Activated naive CD8-positive, alpha-beta T cell (primary cell): ENCODE results near the gene POLN.

Experiments used
- H3K27ac Mint-ChIP-seq: one replicate; pipeline ENCODE4 v1.8.0; 2021; ENCODE audit warnings: mixed read lengths
- H3K27me3 Mint-ChIP-seq: one replicate; pipeline ENCODE4 v1.8.0; 2021; ENCODE audit warnings: mixed read lengths
- H3K36me3 Mint-ChIP-seq: one replicate; pipeline ENCODE4 v1.8.0; 2021; ENCODE audit warnings: mixed read lengths
- H3K4me1 Mint-ChIP-seq: one replicate; pipeline ENCODE4 v1.8.0; 2021; ENCODE audit warnings: low read depth, mixed read lengths
- H3K4me3 Mint-ChIP-seq: one replicate; pipeline ENCODE4 v1.8.0; 2021; ENCODE audit warnings: mild to moderate bottlenecking, mixed read lengths
- H3K9me3 Mint-ChIP-seq: one replicate; pipeline ENCODE4 v1.8.0; 2021; ENCODE audit warnings: low read depth, mixed read lengths

The POLN gene

DNA sequence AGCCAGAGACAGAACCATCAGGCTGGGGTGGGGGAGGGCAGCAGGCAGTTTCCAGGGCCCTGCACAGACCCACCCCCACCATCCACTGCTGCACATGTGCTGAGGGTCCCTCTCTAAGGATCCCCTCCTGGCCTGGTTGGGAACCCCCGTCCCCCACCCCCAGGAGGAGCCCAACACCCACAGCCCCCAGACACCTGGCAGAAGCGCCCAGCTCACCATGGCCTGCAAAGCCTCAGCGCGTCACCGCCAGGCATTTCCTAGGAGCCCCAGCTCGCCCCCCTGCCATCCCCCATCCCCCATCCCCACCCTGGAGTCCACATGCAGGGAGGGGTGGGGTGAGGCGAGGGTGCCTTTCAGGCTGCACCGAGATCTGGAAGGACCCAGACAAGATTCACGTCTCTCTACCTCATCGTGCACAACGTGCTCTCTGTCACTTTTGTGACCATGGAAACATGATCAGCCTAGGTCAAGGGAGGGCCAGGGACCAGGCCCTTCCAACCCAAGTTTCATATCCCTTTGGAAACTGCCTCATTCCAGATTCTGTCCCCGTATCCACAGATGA lies 10.7 kb upstream of the POLN start:
- no peak overlapping the region for H3K4me3 Mint-ChIP-seq
- no peak overlapping the region for H3K27ac Mint-ChIP-seq
- no peaks in the 10 kb centered on the region for H3K27me3 Mint-ChIP-seq
- no peaks in the 10 kb centered on the region for H3K36me3 Mint-ChIP-seq
- no peaks in the 10 kb centered on the region for H3K4me1 Mint-ChIP-seq
- no peaks in the 10 kb centered on the region for H3K9me3 Mint-ChIP-seq

DNA sequence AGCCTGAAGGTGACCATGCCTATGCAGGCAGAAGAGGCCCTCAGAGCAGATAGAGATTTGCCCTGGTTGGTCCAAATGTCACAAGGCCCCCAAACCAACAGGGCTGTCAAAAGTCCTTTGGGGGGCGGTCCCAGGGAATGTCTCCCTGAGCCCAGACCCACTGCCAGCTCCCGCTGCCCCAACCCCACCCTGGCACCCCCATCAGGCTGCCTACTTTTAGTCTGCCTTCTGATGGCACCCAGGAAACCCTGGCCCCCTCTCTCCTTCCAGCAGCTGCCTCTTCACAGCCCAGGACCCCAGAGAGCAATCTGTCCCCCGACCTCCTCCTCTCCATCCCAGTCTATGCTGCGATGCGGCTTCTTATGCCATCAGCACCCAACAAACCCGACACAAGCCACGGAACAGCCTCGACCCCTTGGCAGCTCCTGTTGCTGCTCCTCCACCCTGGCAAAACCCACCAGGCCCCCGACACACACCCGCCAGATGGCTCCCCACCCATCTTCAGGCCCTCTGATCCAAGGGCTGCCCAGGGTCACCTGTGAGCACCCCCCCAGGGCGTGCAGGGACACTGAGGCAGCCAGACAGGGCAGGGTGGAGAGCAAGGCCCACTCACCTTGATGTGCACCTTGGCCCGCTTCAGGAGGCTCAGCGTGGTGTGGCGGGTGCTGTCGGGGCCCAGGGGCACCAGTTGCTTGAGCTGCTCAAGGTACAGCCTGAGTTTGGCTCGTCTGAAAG lies 10.0 kb upstream of the POLN start:
- no peak overlapping the region for H3K27ac Mint-ChIP-seq
- no peaks in the 10 kb centered on the region for H3K9me3 Mint-ChIP-seq
- H3K4me3 Mint-ChIP-seq, result no peak overlapping the region
- no peaks in the 10 kb centered on the region for H3K36me3 Mint-ChIP-seq
- H3K4me1 Mint-ChIP-seq, result no peaks in the 10 kb centered on the region
- H3K27me3 Mint-ChIP-seq, result no peaks in the 10 kb centered on the region

DNA sequence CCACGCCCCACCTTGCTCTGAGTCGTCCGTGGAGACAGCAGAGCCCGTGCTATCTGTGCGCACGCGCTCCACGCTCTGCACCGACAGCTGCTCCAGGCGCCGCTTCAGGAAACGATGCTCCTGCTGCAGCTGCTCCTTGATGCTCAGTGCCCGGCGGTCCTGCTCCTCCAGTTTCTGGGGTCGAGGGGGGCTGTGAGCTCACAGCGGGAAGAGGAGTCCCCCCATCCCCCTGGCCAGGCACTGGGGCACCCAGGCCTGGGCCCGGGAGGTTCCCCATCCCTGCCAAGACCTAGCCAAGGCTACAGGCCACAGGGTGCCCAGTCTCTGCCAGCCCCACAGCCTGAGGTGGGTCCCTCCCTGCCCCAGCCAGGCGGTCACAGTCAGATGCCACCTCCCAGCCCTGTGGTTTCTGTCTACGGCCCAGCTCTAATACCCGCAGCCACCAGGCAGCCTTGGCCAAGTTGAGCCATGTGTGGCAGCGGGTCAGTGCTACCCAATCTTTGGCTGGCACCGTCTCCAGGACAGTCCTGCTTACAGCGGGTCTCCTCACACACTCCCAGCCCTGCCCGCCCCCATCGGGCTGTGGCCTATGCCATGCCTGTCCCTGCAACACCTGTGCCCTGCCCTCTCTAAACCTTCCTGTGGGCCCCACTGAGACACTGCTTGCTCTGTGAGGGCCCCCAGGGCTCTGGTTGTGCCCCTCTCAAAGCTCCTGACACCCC lies 9.3 kb upstream of the POLN start:
- no peaks in the 10 kb centered on the region for H3K4me1 Mint-ChIP-seq
- H3K9me3 Mint-ChIP-seq, result no peaks in the 10 kb centered on the region
- H3K27me3 Mint-ChIP-seq, result no peaks in the 10 kb centered on the region
- no peaks in the 10 kb centered on the region for H3K36me3 Mint-ChIP-seq
- no peak overlapping the region for H3K27ac Mint-ChIP-seq
- H3K4me3 Mint-ChIP-seq, result no peak overlapping the region

DNA sequence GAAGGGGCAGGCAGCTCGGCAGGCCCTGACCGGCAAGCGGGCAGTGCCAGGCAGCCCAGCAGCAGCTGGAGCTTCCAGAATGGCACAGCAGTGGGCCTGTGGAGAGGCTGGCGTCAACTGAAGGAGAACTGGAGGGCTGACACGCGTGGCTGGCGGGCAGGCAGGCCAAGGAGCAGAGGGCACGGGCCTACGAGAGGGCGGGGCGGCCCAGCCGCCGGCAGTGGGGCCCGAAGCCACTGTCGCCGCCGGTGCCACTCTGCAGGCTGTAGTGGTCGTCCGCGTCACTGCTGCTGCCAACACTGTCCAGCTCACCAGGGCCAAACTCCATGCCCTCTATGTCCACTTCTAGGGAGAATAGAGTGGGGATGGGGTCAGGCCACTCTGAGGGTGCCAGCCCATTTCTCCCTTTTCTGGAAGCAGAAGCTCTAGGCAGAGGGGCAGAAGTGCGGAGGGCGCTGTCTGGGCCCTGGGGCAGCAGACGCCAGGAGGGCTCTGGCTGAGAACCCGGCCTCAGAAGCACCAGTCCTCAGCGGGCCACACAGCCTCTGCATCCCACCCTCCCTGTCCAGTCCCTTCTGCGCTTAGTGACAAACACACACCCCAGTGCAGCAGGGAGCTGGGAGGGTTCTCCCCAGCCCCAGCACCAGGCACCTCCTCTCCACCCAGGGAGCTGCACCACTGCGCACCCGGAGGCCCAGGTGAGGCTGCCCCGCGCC lies 8.6 kb upstream of the POLN start:
- H3K4me3 Mint-ChIP-seq, result no peak overlapping the region
- H3K27ac Mint-ChIP-seq, result no peak overlapping the region
- H3K9me3 Mint-ChIP-seq, result no peaks in the 10 kb centered on the region
- no peaks in the 10 kb centered on the region for H3K36me3 Mint-ChIP-seq
- H3K27me3 Mint-ChIP-seq, result no peaks in the 10 kb centered on the region
- no peaks in the 10 kb centered on the region for H3K4me1 Mint-ChIP-seq

DNA sequence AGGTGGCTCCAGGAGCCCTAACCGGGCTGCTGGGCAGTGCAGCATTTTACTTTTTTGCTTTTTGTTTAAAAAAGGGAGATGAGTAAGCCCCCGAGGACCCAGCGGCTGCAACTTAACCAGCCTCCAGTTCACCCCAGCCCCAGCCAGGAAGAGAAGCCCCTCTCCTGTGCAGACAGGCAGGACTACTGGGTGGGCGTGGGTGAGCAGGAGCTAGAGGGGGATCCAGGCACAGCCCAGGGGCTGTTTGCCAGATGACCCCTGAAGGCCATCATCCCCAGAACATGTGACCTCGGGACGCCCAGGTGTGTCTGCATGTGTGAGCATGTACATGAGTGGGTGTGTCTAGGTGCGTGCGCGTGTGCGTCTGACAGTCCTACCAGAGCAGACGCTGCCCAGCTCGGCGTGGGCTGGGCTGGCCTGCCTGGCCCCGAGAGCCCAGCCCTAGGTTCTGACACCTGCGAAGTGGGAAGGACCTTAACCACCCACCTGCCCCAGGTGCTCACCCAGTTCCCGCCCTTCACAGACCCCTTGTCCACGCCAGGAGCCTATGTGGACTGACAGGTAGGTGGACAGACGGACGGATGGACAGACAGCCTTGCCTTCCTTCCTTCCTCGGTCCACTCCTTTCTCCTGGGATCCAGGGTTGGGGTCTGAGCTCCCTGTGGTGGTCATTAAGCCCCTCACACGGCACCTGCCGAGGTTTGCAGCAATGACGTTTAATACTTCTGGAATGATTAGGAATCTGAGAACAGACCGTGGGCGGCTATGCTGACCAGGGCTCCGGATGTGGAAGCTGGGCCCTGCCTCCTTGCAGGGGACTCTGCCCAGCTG lies 7.8 kb upstream of the POLN start:
- no peak overlapping the region for H3K27ac Mint-ChIP-seq
- no peaks in the 10 kb centered on the region for H3K9me3 Mint-ChIP-seq
- H3K4me1 Mint-ChIP-seq, result peaks cover 7% of the 10 kb centered on the region
- no peaks in the 10 kb centered on the region for H3K36me3 Mint-ChIP-seq
- no peaks in the 10 kb centered on the region for H3K27me3 Mint-ChIP-seq
- no peak overlapping the region for H3K4me3 Mint-ChIP-seq

DNA sequence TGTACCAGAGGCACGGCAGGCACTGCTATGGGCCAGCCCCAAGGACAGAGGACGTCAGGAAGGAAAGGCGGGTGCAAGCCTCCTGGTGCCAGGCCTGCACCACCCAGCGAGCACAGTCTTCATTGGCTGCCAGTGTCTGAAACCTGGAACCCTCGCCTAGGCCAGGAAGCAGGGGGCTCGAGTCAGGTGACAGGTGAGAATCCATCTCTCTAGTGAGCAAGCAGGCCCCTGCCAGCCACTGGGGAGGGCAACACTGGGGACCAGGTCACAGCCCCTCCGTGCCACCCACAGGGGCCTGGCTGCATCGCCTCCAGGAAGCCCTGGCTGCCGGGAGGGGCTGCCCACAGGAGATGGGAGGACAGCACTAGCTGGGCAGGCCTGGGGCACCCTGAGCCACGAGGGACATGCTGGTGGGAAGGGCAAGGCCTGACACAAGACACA lies 6.9 kb upstream of the POLN start:
- Mint-ChIP-seq H3K4me3 (no peak overlapping the region), H3K27me3 (no peaks in the 10 kb centered on the region), H3K4me1 (peaks cover 8% of the 10 kb centered on the region), H3K27ac (no peak overlapping the region), H3K9me3 (no peaks in the 10 kb centered on the region), H3K36me3 (no peaks in the 10 kb centered on the region)

DNA sequence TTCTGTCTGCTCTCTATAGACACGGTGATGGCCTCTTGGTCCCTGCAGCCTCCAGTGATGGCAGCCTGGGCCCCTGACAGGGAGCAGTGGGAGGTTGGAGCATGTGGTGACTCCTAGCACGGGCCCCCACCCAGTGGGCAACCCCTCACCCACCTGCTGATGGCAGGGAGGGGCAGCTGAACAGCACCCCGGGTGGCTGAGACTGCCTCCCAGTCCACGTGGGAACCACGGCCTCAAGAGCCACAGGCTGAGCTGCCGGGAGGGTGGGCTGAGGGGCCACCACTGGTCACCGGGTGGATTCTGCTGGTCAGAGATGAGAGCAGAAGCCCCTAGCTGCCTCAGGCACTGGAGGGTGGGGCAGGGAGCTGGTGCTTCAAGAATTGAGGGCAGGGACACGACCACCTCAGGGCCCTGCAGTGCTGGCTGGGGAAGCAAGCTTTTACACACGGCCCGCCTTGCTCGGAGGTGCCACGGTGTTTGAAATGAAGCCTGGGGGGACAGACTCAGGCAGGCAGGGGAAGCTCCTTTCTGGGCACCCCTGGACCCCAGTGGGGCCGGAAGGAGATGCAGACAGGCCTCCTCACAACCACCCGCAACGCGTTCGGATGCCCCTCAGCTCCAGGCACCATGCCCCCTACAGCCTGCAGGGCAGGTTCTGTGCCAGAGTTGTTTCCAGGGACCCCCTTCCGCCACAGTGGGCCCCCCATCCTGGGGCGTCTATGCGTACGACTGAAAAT lies 6.3 kb upstream of the POLN start:
- no peak overlapping the region for H3K4me3 Mint-ChIP-seq
- peaks cover 13% of the 10 kb centered on the region for H3K4me1 Mint-ChIP-seq
- no peak overlapping the region for H3K27ac Mint-ChIP-seq
- no peaks in the 10 kb centered on the region for H3K27me3 Mint-ChIP-seq
- no peaks in the 10 kb centered on the region for H3K36me3 Mint-ChIP-seq
- H3K9me3 Mint-ChIP-seq, result no peaks in the 10 kb centered on the region

DNA sequence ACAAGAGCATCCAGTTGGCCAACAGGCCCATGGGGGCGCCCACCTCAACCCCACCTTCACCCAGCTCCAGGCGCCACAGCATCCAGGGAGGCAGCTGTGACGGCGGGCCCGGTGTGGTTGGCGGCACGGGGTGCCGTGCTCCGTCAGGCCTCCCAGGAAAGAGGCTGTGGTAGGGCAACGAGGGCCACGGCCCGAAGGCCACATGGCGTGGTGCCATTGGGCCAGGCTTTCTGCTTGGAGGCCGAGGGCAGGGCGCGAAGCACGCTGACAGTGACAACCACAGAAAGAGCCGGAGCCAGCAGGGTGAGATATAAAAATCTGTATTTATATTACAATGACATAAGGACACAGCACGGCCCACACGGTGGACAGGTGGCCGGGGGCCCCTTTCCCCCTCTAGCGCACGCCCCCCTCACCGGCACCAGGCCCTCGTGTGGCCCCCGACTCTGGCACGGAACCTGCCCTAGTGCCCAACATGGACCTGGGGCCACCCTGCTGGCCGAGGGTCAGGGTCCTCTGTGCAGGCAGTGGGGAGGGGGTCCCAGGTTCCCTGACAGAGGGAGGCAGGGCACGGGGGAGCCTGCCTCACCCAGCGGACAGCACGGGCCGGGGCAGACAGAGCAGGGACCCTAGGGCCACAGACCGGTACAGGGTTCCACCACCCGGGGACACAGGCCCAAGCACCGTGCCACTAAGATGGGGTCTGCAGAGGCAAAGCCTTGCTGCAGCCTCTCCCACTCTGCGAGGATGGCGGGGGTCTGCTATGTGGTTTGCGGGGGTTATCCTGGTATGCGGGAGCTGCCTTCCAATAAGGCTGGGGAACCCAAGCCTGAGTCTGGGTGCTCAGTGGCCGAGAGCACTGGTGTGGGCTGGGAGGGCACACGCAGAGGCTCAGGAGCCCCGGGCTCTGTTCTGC lies 5.5 kb upstream of the POLN start:
- Mint-ChIP-seq H3K9me3 (no peaks in the 10 kb centered on the region), H3K36me3 (no peaks in the 10 kb centered on the region), H3K4me1 (peaks cover 14% of the 10 kb centered on the region), H3K4me3 (no peak overlapping the region), H3K27me3 (no peaks in the 10 kb centered on the region), H3K27ac (no peak overlapping the region)

DNA sequence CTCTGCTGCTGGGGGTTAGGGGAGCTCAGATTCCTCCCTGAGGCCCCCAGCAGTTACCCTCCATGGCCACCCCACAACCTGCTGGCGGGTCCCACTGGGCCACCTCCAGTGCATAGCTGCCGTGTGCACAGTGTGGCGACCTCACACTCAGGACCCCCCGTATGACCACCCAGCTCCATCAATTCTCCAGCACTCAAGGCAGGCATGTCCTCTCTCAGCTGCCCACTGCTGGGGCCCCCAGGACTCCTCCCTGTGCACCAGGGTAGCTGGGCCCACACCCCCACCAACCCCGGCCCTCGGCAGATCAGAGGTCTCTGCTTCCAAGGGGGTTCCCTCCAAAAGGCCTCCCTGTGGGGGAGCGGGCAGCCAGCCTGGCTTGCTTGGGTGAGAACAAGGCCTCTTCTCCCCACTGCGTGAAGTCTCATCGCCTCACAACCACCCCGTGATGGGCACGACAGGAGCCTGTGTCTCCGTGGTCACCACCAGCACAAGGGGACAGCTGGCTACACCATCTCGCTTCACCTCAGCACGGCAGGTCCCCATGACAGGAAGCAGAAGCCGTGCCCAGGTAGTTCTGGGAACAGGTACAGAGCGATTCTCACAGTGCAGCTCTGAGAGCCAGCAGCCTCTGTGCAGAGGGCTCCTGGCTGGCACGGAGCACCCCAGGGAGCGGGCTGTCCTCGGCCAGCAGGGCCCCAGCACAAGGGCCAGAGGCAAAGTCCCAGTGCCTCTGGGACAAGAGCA lies 4.6 kb upstream of the POLN start:
- no peak overlapping the region for H3K27ac Mint-ChIP-seq
- H3K9me3 Mint-ChIP-seq, result no peaks in the 10 kb centered on the region
- H3K27me3 Mint-ChIP-seq, result no peaks in the 10 kb centered on the region
- H3K4me1 Mint-ChIP-seq, result peaks cover 15% of the 10 kb centered on the region
- no peak overlapping the region for H3K4me3 Mint-ChIP-seq
- no peaks in the 10 kb centered on the region for H3K36me3 Mint-ChIP-seq

DNA sequence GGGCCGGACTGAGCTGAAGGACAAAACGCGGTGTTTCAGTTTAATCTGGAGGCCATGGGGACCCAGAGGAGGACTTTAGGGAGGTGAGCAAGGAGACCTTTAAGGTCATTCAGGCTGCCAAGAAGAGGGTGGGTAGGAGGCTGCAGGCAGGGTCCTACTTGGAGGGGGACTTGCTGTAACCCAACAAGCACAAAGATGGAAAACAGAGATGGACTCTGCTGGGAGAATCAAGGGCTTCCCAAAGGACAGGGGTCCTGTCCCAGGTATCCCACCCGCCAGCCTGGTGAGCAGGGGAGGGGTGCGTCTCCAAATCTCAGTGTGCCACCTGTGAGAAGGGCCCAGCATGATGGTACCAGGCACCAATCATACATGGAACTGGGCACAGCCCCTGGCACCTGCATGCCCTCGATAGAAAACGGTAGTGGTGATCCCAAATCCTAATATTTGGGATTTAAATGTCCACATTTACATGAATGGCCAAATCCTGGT lies 3.9 kb upstream of the POLN start:
- H3K36me3 Mint-ChIP-seq, result no peaks in the 10 kb centered on the region
- H3K27me3 Mint-ChIP-seq, result no peaks in the 10 kb centered on the region
- no peaks in the 10 kb centered on the region for H3K9me3 Mint-ChIP-seq
- H3K27ac Mint-ChIP-seq, result no peak overlapping the region
- H3K4me1 Mint-ChIP-seq, result peaks cover 17% of the 10 kb centered on the region
- no peak overlapping the region for H3K4me3 Mint-ChIP-seq

DNA sequence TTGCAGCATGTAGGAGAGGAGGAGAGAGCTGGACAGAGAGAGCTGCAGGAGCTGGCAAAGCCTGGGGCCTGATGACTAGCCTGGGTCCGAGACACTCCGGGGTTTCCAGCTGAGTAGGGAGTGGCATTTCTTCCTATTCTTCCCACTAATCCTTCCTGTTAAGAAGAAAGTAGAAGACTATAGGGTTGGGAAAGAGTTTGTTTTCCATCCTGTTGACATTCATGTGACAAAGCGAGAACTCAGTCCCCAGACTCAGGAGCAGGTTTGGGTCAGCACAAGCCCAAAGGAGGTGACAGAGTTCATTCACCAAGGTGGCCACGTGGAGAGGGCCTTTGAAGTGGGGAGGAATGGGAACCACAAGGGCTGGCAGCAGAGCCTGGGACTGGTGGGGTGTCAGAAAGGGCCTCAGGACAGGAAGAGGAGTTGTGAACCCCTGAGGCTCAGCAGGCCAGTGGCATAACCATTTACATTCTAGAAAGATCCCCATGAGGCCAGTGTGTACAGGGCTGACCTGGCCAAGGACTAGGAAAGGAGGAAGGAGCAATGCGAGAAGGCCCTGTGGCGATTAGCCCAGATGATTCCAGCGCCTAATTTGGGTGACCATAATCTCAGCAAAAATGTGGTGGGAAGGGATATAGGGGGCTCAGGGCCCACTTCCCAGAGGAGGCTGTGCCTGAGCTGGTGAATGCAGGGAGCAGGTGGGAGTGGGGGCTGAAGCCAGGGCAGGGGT lies 3.3 kb upstream of the POLN start:
- Mint-ChIP-seq H3K4me3 (no peak overlapping the region), H3K27me3 (no peaks in the 10 kb centered on the region), H3K9me3 (no peaks in the 10 kb centered on the region), H3K4me1 (peaks cover 23% of the 10 kb centered on the region), H3K27ac (peak overlapping the region; percentile 12), H3K36me3 (no peaks in the 10 kb centered on the region)

DNA sequence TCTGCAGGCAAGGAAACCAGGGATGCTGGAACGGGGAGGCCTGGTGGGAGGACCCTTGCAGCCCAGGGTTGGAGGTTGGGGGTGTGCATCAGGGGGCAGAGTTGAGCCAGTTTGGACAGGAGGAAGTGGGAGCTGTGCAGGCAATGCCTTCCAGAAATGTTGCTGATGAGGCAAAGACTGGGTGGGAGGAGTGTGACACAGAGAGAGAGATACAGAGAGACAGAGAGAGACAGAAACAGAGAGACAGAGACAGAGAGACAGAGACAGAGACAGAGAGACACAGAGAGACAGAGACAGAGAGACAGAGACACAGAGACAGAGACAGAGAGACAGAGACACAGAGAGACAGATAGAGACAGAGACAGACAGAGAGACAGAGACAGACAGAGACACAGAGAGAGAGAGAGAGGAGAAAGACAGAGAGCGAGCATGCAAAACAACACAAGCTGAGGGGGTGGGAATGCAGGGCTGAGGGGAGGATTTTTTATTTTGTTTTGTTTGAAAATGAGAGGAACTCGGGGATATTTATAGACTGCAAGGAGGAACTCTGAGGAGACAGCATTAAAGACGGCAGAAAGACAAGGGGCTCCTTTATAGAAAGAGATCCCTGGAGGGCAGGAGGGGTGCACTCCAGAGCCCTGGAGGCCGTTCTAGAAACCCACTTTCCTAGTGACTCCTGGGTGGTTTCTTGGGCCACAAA lies 1.9 kb upstream of the POLN start:
- peaks cover 8% of the 10 kb centered on the region for H3K36me3 Mint-ChIP-seq
- no peaks in the 10 kb centered on the region for H3K9me3 Mint-ChIP-seq
- no peak overlapping the region for H3K4me3 Mint-ChIP-seq
- H3K27ac Mint-ChIP-seq, result peak overlapping the region; percentile 35
- H3K4me1 Mint-ChIP-seq, result peaks cover 36% of the 10 kb centered on the region
- H3K27me3 Mint-ChIP-seq, result no peaks in the 10 kb centered on the region
